Activated CD4-positive, alpha-beta T cell treated with anti-CD3 and anti-CD28 coated beads for 36 hours (primary cell): ENCODE measurements around the gene ADARB2. TPM values are rescaled to one million over a fixed set of nuclear protein-coding genes. Genes with fewer than 3 reads are reported as not detected.
"Not testable (repeated sequence)": the region's sequence is repeated elsewhere in the genome, so short reads cannot be mapped to it uniquely, and the experiment has no call there.

Experiments
- ATAC-seq: fragments of 200-7000 bp; cut with Tn5 transposase; one replicate; pipeline ENCODE4 v1.10.0; 2021; ENCODE audit warnings: mild to moderate bottlenecking, moderate library complexity
- CTCF ChIA-PET: fragments of 350-600 bp; sonication (Branson Sonifier 250); formaldehyde crosslinking; loops from one replicate; lab custom pipeline; 2021; ENCODE audit warnings: antibody characterized with exemption; lab: Charles Lee
- POLR2A ChIA-PET: fragments of 350-600 bp; sonication (Branson Sonifier 250); formaldehyde crosslinking; loops from one replicate; lab custom pipeline; 2021; ENCODE audit warnings: antibody characterized with exemption, inconsistent platforms; lab: Charles Lee
- DNase-seq: peaks from one replicate; pipeline ENCODE4 v3.0.0-alpha.2; 2020
- H3K27ac Mint-ChIP-seq: one replicate; pipeline ENCODE4 v1.8.0; 2021; ENCODE audit warnings: mixed read lengths
- H3K27me3 Mint-ChIP-seq: one replicate; pipeline ENCODE4 v1.8.0; 2021; ENCODE audit warnings: mixed read lengths
- H3K36me3 Mint-ChIP-seq: one replicate; pipeline ENCODE4 v1.8.0; 2021; ENCODE audit warnings: low read depth, mixed read lengths
- H3K4me1 Mint-ChIP-seq: one replicate; pipeline ENCODE4 v1.8.0; 2021; ENCODE audit warnings: mixed read lengths
- H3K4me3 Mint-ChIP-seq: one replicate; pipeline ENCODE4 v1.8.0; 2021; ENCODE audit warnings: mild to moderate bottlenecking, moderate library complexity, mixed read lengths
- H3K9me3 Mint-ChIP-seq: one replicate; pipeline ENCODE4 v1.8.0; 2021; ENCODE audit warnings: low read depth, mixed read lengths
- intact Hi-C, 2 experiments: fragments of 100-400 bp; cut with DNase I in 1 of 2; cut with micrococcal nuclease in 1 of 2; formaldehyde crosslinking; loops; one replicate each; pipeline versions ENCODE4 v1.14.2 to v1.15.1; 2022 to 2024; cut with DNase I, micrococcal nuclease
- total RNA-seq, 2 experiments: library from RNA; stranded (reverse); gene quantifications; one replicate each; pipeline ENCODE4 v1.2.3, GENCODE V29; 2021

The ADARB2 gene
- total RNA-seq, 2 experiments from 2014 or later = not detected

DNA sequence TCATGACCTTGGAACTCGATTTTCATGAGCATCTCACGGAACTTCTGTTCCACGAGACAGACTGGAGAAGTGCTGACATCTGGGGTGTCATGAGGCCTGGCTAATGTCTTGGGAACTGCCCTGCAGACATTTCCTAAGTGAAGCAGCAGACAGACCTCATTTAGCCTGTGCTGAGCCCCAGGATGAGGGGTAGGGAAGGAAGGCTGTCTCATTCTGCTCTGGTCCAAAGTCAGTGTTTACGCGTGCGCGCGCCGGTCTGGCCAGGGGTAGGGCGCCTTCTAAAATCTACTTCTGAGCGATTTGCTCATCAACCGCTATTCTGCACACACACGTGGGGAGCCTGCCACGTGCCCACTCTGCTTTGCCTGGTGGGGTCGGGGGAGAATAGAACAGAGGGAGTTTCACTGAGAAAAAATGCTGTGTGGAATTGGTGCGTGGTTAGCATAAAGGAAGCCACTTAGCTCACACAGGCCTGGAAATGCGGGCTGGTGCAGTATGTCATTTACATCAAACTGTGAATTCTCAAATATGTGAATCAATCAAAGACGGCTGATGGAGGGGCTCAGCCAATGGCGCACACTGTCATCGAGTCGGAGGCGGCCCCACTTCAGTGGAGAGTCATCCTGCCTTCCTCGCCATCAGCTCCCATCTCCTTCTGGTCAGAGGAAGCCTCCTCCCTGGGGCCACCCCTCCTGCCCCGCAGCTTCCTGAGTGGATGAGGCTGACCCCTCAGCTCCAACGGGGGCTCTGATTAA lies 335.1 kb downstream of the ADARB2 start:
- CTCF ChIA-PET = no interaction called here

DNA sequence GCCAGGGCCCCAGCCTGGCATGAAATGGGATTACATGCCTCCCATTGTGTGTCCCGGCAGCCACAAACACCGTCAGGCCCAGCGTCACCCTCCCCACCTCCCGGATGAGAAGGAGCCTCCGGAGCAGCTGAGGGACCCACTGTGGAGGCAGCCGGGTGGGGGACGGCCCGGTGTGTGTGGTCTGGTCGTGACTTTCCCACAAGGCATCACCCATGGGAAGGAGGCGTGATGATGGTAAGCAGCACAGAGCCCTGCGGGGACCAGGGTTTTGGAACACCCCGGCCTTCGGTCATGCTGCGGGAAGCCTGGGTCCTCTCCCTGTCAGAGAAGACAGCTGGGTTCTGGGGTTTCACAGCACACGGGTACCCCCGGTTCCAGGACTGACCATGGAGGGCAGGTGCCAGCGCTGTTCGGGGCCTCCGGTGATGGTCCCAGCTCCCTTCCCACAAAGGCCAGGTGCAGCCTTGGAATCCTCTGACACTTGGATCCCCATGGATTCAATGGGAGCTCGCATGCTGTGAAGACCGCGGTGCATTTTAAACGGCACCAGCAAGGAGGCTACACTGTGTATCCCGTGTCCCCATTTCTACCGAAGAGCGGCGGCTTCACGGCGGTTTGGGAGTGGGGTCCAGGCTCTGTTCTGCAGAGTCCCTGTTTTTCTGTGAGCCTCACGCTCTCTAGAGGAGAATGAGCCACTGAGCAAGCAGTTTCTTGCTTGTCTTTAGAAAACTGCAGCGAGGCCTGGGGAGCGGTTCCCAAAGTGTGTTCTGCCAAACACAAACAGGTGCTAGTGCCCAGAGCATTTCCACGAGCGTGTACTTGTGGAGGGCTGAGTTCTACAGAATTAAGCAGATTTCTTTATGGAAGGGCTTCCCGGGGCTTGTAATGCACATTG lies 336.0 kb downstream of the ADARB2 start:
- DNase-seq (no peak), ATAC-seq (no peak)
- ChIA-PET POLR2A (no interaction called here), CTCF (interaction anchor here (0.6 kb wide), 1 partner anchor 188 kb away, joined by 3 read pairs; no protein-coding TSS in a partner anchor)
- intact Hi-C loops = no loop called here
- no peaks in the 10 kb centered on the region for H3K9me3 Mint-ChIP-seq
- no peaks in the 10 kb centered on the region for H3K36me3 Mint-ChIP-seq
- no peak overlapping the region for H3K27ac Mint-ChIP-seq
- H3K27me3 Mint-ChIP-seq = peaks cover 4% of the 10 kb centered on the region
- no peak overlapping the region for H3K4me3 Mint-ChIP-seq
- no peaks in the 10 kb centered on the region for H3K4me1 Mint-ChIP-seq

More for the DNA sequence above, 335.1 kb downstream of the ADARB2 start:
- intact Hi-C loops = no loop called here
- no peaks in the 10 kb centered on the region for H3K4me1 Mint-ChIP-seq
- H3K4me3 Mint-ChIP-seq = no peak overlapping the region
- H3K27me3 Mint-ChIP-seq = peaks cover 4% of the 10 kb centered on the region
- POLR2A ChIA-PET = no interaction called here
- no peak for ATAC-seq
- H3K27ac Mint-ChIP-seq = no peak overlapping the region
- H3K36me3 Mint-ChIP-seq = no peaks in the 10 kb centered on the region
- H3K9me3 Mint-ChIP-seq = no peaks in the 10 kb centered on the region
- no peak for DNase-seq

DNA sequence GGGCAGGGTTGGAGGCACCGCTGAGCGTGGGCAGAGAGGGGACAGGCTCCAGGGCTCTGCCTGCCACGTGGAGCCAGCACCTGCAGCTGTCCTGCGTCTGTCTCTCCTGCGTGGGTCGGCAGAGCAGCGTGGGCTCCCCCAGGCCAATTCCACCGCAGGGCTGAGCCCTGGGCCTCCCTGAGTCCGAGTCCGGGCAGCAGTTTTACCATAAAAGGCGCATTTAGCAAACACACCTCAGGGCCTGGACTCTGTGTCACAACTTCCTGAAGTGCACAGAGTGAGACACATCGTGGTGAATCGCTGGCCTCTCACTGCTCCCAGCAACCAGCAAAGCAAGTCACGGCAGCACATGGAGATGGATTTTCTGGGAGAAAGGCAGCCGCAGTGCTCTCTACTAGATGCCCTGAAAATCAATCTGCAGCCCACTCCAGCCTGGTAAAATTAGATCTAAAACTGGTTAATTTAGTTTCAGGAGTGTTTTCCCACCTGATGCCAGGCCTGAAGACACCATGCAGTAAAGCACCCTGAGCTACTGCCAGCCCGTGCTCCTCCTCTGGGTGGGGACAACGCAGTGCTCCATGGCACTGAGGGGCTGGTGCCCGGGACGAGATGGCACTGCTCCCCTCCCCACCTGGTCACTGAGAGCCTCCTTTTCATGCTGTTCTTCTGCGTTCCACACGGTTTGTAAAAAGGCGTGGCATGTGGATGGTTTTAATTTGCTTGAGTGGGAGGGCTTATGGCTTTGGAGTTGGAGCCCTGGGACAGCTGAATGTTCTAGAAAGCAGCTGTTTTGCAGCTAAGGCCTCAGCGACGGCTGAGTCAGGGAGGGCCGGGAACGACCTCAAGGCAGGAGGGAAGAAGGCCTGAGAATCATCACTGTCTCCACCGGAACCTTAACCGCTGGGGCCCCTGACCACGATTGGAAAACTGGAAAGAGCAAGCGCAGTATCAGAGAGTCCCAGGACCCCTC lies 336.9 kb downstream of the ADARB2 start:
- Mint-ChIP-seq H3K36me3 (no peaks in the 10 kb centered on the region), H3K27ac (no peak overlapping the region), H3K9me3 (no peaks in the 10 kb centered on the region), H3K4me1 (no peaks in the 10 kb centered on the region), H3K27me3 (peaks cover 4% of the 10 kb centered on the region), H3K4me3 (no peak overlapping the region)
- intact Hi-C loops = no loop called here
- ChIA-PET CTCF (interaction anchor here (0.6 kb wide), 1 partner anchor 189 kb away, joined by 3 read pairs; no protein-coding TSS in a partner anchor), POLR2A (no interaction called here)
- ATAC-seq (no peak), DNase-seq (no peak)

DNA sequence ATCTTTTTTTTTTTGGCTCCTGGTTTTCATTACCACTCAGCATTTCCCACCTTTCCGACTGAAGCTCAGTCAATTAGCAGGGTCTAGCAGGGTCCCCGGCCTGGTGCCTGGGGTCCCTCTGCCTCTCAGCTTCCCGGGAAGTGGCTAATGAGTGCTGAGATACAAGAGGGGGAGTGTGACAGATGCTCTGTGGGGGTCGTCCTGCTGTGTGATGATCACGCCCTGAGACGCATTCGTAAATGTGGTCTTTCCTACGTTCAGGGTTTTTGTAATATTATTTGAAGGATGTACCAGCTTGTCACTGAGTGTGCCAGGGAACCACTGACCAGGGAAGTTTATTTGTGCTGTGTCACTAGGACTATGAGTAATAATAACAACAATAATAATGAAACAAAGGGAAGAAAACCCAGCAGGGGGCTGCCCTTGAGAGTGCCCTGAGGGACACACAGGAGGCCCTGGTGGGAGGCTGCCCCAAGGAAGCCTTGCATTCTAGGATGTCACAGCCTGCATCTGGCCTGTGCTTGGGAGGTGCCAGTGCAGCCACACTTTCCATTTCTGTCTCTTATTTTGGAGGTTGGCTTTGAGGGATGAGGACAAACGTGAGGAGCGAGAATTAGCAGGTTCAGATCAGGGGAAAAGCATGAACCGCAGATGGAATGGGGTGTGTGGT lies 337.8 kb downstream of the ADARB2 start:
- no peaks in the 10 kb centered on the region for H3K9me3 Mint-ChIP-seq
- no peak overlapping the region for H3K4me3 Mint-ChIP-seq
- ChIA-PET POLR2A (no interaction called here), CTCF (no interaction called here)
- no peaks in the 10 kb centered on the region for H3K4me1 Mint-ChIP-seq
- ATAC-seq (no peak), DNase-seq (no peak)
- H3K27me3 Mint-ChIP-seq = peaks cover 4% of the 10 kb centered on the region
- intact Hi-C loops = no loop called here
- no peaks in the 10 kb centered on the region for H3K36me3 Mint-ChIP-seq
- no peak overlapping the region for H3K27ac Mint-ChIP-seq

DNA sequence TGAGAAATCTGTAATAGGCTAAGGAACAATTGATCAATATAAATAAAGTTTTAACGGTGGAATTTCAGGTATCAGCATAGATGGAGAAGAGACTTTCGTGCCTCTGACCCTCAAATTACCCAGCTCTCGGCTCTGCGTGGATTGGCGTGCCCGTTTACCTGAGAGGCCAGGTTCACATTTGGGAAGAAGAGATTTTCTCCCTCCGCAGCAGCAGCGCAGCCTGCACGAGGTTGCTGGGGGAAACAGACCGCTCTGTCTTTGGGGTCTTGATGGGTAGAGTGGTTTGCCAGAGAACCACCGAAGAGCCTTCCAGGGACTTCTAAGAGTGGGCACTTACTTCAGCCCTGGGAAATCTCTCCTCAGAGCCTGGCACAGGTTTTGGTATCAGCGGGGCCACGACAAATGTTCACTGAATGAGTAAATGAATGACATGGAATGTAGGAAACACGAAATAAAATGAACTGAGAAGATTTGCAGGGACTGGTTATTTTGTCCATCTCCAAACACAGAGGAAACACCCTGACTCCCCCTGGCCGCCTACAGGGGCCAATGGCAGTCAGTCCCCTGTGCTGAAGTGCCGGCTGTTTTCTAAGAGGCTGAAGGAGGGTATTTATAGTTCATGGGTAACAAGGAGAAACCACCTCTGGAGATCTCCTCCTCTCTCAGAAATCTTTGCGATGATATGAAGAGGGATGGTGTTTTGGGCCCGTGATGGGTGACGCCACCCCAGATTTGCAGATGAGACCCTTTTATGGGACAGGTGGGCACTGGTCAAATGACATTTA lies 338.5 kb downstream of the ADARB2 start:
- no peak overlapping the region for H3K4me3 Mint-ChIP-seq
- intact Hi-C loops = no loop called here
- no peaks in the 10 kb centered on the region for H3K4me1 Mint-ChIP-seq
- ChIA-PET CTCF (no interaction called here), POLR2A (no interaction called here)
- H3K27ac Mint-ChIP-seq = no peak overlapping the region
- H3K27me3 Mint-ChIP-seq = peaks cover 4% of the 10 kb centered on the region
- H3K9me3 Mint-ChIP-seq = no peaks in the 10 kb centered on the region
- H3K36me3 Mint-ChIP-seq = no peaks in the 10 kb centered on the region
- DNase-seq (no peak), ATAC-seq (no peak)

DNA sequence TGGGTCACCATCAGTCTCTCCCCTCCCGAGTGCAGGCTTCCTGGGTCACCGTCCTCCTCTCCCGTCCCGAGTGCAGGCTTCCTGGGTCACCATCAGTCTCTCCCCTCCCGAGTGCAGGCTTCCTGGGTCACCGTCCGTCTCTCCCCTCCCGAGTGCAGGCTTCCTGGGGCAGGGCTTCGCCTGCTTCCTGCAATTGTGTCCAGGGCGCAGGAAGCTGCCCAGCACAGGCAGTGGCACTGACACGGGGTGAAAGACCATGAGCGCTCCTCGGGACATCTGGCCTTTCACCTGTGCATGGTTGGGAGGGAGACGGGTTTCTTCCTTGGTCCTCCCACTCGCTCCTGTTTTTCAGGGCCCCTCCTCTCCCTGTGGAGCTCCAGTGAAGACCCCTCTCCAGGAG lies 339.2 kb downstream of the ADARB2 start:
- CTCF ChIA-PET, H3K27me3 Mint-ChIP-seq, POLR2A ChIA-PET, ATAC-seq, intact Hi-C loops, DNase-seq, H3K36me3 Mint-ChIP-seq, H3K4me3 Mint-ChIP-seq, H3K4me1 Mint-ChIP-seq, H3K9me3 Mint-ChIP-seq, H3K27ac Mint-ChIP-seq: not testable (repeated sequence)

DNA sequence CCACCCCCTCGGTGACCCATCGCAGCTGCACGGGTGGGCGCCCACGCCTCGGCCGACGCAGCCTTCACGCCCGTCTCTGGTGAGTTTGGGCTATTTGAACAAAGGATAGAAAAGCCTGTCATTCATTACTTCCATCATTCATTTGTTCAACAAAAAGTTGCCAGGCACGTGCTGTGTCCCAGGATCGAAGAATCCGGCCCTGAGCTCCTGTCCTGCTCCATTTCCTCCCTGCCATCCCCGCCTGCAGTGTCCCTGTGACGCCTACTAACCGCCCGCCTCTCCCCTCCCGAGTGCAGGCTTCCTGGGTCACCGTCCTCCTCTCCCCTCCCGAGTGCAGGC lies 341.1 kb downstream of the ADARB2 start:
- Mint-ChIP-seq H3K36me3 (no peaks in the 10 kb centered on the region), H3K27me3 (peaks cover 2% of the 10 kb centered on the region), H3K4me3 (no peak overlapping the region), H3K4me1 (no peaks in the 10 kb centered on the region), H3K27ac (no peak overlapping the region), H3K9me3 (no peaks in the 10 kb centered on the region)
- ChIA-PET POLR2A (no interaction called here), CTCF (no interaction called here)
- ATAC-seq (no peak), DNase-seq (no peak)
- intact Hi-C loops = no loop called here

DNA sequence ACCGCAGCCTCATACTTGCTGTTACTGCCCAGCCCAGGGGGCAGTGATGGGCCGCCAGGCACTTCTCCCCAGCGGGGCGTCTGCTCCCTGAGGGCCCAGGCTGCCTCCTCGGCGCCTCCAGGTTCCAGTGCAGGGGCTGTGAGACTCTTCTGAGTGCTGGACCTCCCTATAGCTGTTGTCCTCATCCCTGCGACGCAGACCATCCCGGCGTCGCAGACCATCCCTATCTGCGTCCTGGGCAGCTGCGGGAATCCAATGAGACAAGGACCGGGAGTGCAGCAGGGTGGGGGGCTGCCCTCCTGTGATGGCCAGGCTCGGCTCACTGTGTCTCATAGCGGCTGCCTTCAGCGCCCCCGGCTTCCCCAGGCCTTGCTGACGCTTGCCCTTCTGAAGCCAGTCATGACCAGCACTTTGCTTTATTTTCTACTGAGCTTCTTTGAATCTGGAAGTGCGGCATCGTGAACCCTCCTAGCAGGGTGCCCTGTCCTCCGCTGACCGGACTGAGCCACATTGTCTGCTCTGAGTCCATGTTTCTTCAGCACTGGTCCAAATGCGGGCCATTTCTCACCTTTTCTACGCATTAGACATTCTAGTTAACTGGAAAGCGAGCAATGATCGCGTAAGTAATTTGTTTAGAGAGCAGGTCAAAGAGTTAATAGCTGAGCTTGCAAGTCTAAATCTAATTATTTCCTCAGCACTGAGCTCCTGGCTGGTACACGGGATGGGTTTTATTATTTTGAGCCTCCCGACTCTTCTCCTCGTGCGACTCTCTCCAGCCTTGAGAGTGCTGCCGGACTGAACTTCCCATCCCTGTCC lies 341.6 kb downstream of the ADARB2 start:
- DNase-seq (no peak), ATAC-seq (no peak)
- Mint-ChIP-seq H3K4me1 (no peaks in the 10 kb centered on the region), H3K27me3 (peaks cover 2% of the 10 kb centered on the region), H3K36me3 (no peaks in the 10 kb centered on the region), H3K9me3 (no peaks in the 10 kb centered on the region), H3K4me3 (no peak overlapping the region), H3K27ac (no peak overlapping the region)
- ChIA-PET POLR2A (no interaction called here), CTCF (no interaction called here)
- intact Hi-C loops = no loop called here

DNA sequence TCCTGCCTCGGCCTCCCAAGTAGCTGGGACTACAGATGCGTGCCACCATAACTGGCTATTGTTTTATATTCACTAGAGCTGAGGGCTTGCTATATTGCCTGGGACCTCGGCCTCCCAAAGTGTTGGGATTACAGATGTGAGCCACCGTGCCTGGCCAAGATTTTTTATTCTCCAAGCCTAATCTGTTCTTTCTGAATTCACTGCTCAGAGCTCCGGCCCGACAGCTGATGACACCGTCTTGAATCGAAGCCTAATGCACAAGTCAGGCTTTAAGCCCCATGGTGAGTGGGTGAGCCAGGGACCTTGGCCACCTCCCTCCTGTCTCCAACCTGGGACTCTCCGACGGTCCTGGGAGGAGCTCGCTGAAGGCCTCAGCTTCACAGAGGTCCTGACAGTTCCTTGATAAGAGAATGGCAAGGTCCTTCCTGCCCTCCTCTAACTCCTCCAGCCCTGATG lies 342.3 kb downstream of the ADARB2 start:
- intact Hi-C loops = no loop called here
- no peaks in the 10 kb centered on the region for H3K4me1 Mint-ChIP-seq
- DNase-seq (no peak), ATAC-seq (no peak)
- ChIA-PET POLR2A (no interaction called here), CTCF (interaction anchor here (0.7 kb wide), 1 partner anchor 8 kb away, joined by 3 read pairs; no protein-coding TSS in a partner anchor)
- H3K4me3 Mint-ChIP-seq = no peak overlapping the region
- H3K27me3 Mint-ChIP-seq = peaks cover 2% of the 10 kb centered on the region
- H3K9me3 Mint-ChIP-seq = no peaks in the 10 kb centered on the region
- H3K27ac Mint-ChIP-seq = no peak overlapping the region
- H3K36me3 Mint-ChIP-seq = no peaks in the 10 kb centered on the region
